Left cardiac atrium (tissue), 4 donors: ENCODE measurements around the gene LCE3E. TPM values are rescaled to one million over a fixed set of nuclear protein-coding genes. Genes with fewer than 3 reads are reported as not detected.

Source experiments
- ATAC-seq, 2 donors: fragments of 200-7000 bp; cut with Tn5 transposase; one replicate each; pipeline ENCODE4 v1.9.1; 2020; ENCODE audit warnings: mild to moderate bottlenecking in 2 of 2, moderate library complexity in 2 of 2
- DNase-seq: peaks from one replicate; pipeline ENCODE4 v3.0.0-alpha.2; 2020
- intact Hi-C, 2 donors: fragments of 100-400 bp; cut with DNase I; formaldehyde crosslinking; loops; one replicate each; pipeline versions ENCODE4 v1.14.1 to v1.15.1; 2022 to 2023
- total RNA-seq, 2 donors: library from RNA; stranded (reverse); fragmentation: NEBNext Ultra II Directional; extraction: Animal tissue kit (Norgen Biotek cat#: 25700); gene quantifications; one replicate each; pipeline ENCODE4 v1.2.1, GENCODE V29; 2021
- donor health status: DM: no; HTN: yes; CAD: no.
- donor health status: DM: no; HTN: yes; CAD: no; lungs with severe emphysema.
- donor health status: DM: yes; HTN: yes; CAD: no.
- donor health status: Dilated cardiomyopathy.

The LCE3E gene
- total RNA-seq, 2 donors from 2014 or later: not detected

DNA sequence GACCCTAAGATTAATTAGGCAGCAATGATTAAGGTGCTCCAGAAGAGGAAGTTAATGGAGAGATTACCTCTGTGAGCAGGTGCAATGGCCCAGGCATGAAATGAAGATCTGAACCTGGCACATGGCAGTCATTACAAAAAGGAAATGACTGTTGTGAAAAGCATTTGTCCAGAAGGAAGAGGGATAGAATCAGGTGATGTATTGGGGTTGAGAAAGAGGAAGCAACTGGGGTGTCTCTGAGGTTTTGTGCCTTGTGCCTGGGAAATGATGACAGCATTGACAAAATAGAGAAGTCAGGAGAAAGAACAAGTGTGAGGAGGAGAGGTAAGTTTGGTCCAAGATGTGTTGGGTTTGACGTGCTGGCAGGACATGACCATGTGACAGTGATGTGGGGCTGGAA is 46.7 kb downstream of the LCE3E start:
- ATAC-seq: no peak
- intact Hi-C loops: no loop called here
- DNase-seq: no peak

GRCh38 chr1:152517237-152517811 is 49.3 kb downstream of the LCE3E start:
- DNase-seq: peak; percentile 24
- ATAC-seq: peak in 1 of 2 donors; percentile 24
- intact Hi-C loops: no loop called here

GRCh38 chr1:152516082-152516481 is 50.5 kb downstream of the LCE3E start:
- intact Hi-C loops: no loop called here
- DNase-seq (no peak), ATAC-seq (no peak)

Other genes starting within 250 kb of the LCE3E start
- not detected for gene FLG, start 241.5 kb downstream of the LCE3E start, total RNA-seq
- not detected for gene FLG2, start 206.8 kb downstream of the LCE3E start, total RNA-seq
- not detected for gene CRNN, start 152.5 kb downstream of the LCE3E start, total RNA-seq
- gene LCE5A, start 56.0 kb downstream of the LCE3E start, total RNA-seq: not detected
- not detected for gene CRCT1, start 52.3 kb downstream of the LCE3E start, total RNA-seq
- gene LCE3D, start 13.7 kb upstream of the LCE3E start, total RNA-seq: not detected
- not detected for gene LCE3C, start 33.5 kb upstream of the LCE3E start, total RNA-seq
- not detected for gene LCE3B, start 47.0 kb upstream of the LCE3E start, total RNA-seq
- gene LCE3A, start 56.3 kb upstream of the LCE3E start, total RNA-seq: not detected
- not detected for gene LCE2D, start 96.6 kb upstream of the LCE3E start, total RNA-seq
- gene LCE2C, start 108.5 kb upstream of the LCE3E start, total RNA-seq: not detected
- gene LCE2B, start 119.3 kb upstream of the LCE3E start, total RNA-seq: not detected
- not detected for gene LCE2A, start 131.6 kb upstream of the LCE3E start, total RNA-seq
- gene LCE4A, start 141.4 kb upstream of the LCE3E start, total RNA-seq: not detected
- gene KPRP, start 191.2 kb upstream of the LCE3E start, total RNA-seq: not detected
- not detected for gene LCE1F, start 208.4 kb upstream of the LCE3E start, total RNA-seq
- gene LCE1E, start 219.5 kb upstream of the LCE3E start, total RNA-seq: not detected
- gene LCE1D, start 229.9 kb upstream of the LCE3E start, total RNA-seq: not detected
- not detected for gene LCE1C, start 239.9 kb upstream of the LCE3E start, total RNA-seq
- not detected for gene LCE1B, start 245.2 kb upstream of the LCE3E start, total RNA-seq